Right renal pelvis (tissue), 4 donors: ENCODE measurements around the gene ADAMTS6. TPM values are rescaled to one million over a fixed set of nuclear protein-coding genes. Genes with fewer than 3 reads are reported as not detected.
"Not testable (repeated sequence)": the region's sequence is repeated elsewhere in the genome, so short reads cannot be mapped to it uniquely, and the experiment has no call there.

Experiments
- DNase-seq, 4 donors: peaks; one replicate each; pipeline ENCODE4 v3.0.0-alpha.2; 2013; ENCODE audit warnings: low read depth in 4 of 4, low spot score in 3 of 4, missing footprints in 1 of 4
- polyA plus RNA-seq, 4 donors: library from polyadenylated mRNA; unstranded; fragments of 120-200 nt; gene quantifications; one replicate each; pipeline ENCODE4 v1.2.1, GENCODE V29; 2013; ENCODE audit not compliant: insufficient read length in 4 of 4

ADAMTS6 gene
- polyA plus RNA-seq, 4 donors, result 2.0 to 2.4 (median 2.2) TPM

GRCh38 chr5:65370505-65370904 is 111.2 kb downstream of the ADAMTS6 start:
- DNase-seq, result not testable (repeated sequence)

- DNase-seq, result peak in 1 of 4 donors; percentile 4
Observed at GRCh38 chr5:65366655-65367054, 115.1 kb downstream of the ADAMTS6 start.

- DNase-seq, result no peak
Observed at GRCh38 chr5:65364907-65365306, 116.8 kb downstream of the ADAMTS6 start.

- DNase-seq, result no peak
Observed at GRCh38 chr5:65363499-65363898, 118.2 kb downstream of the ADAMTS6 start.

- no peak for DNase-seq
Observed at GRCh38 chr5:65359981-65360380, 121.7 kb downstream of the ADAMTS6 start.

GRCh38 chr5:65359569-65359968 is 122.2 kb downstream of the ADAMTS6 start:
- DNase-seq, result no peak

GRCh38 chr5:65356274-65356673 is 125.4 kb downstream of the ADAMTS6 start:
- no peak for DNase-seq

- DNase-seq, result no peak
Observed at GRCh38 chr5:65355301-65355700, 126.4 kb downstream of the ADAMTS6 start.

- DNase-seq, result no peak
Observed at GRCh38 chr5:65341835-65342234, 139.9 kb downstream of the ADAMTS6 start.

GRCh38 chr5:65338606-65339151 is 143.0 kb downstream of the ADAMTS6 start:
- DNase-seq, result no peak

GRCh38 chr5:65334077-65334476 is 147.6 kb downstream of the ADAMTS6 start:
- DNase-seq, result no peak

- DNase-seq, result no peak
Observed at GRCh38 chr5:65332591-65332990, 149.1 kb downstream of the ADAMTS6 start.

GRCh38 chr5:65329266-65329665 is 152.5 kb downstream of the ADAMTS6 start:
- DNase-seq, result no peak

- no peak for DNase-seq
Observed at GRCh38 chr5:65327582-65327981, 154.1 kb downstream of the ADAMTS6 start.

- DNase-seq, result no peak
Observed at GRCh38 chr5:65326922-65327321, 154.8 kb downstream of the ADAMTS6 start.

GRCh38 chr5:65324226-65324625 is 157.5 kb downstream of the ADAMTS6 start:
- DNase-seq, result no peak

- not testable (repeated sequence) for DNase-seq
Observed at GRCh38 chr5:65320704-65321103, 161.0 kb downstream of the ADAMTS6 start.

GRCh38 chr5:65320250-65320649 is 161.5 kb downstream of the ADAMTS6 start:
- no peak for DNase-seq

- no peak for DNase-seq
Observed at GRCh38 chr5:65307931-65308330, 173.8 kb downstream of the ADAMTS6 start.

GRCh38 chr5:65307088-65307487 is 174.6 kb downstream of the ADAMTS6 start:
- no peak for DNase-seq

GRCh38 chr5:65305913-65306312 is 175.8 kb downstream of the ADAMTS6 start:
- DNase-seq, result no peak

GRCh38 chr5:65299861-65300260 is 181.9 kb downstream of the ADAMTS6 start:
- DNase-seq, result no peak

GRCh38 chr5:65296067-65296466 is 185.7 kb downstream of the ADAMTS6 start:
- no peak for DNase-seq
